ENCODE results near the gene MFSD12. TPM values are rescaled to one million over a fixed set of nuclear protein-coding genes. Genes with fewer than 3 reads are reported as not detected.
"Not testable (repeated sequence)": the region's sequence is repeated elsewhere in the genome, so short reads cannot be mapped to it uniquely, and the experiment has no call there.

The MFSD12 gene
- total RNA-seq, 2 donors from 2014 or later, result 28.4 to 54.3 TPM

GRCh38 chr19:3589439-3589838 is 32.1 kb upstream of the MFSD12 start:
- Histone ChIP-seq H3K27me3 (peaks cover 10% of the 10 kb centered on the region), H3K4me1 (no peaks in the 10 kb centered on the region), H3K27ac (no peak overlapping the region), H3K9me3 (no peaks in the 10 kb centered on the region), H3K36me3 (no peaks in the 10 kb centered on the region), H3K4me3 (no peak overlapping the region), H3K9ac (ENCODE audit: low read depth in 2 of 2, low read length in 2 of 2) (no peak overlapping the region)
- intact Hi-C loops (cut with DNase I), result no loop called here
- no peak for TF ChIP-seq CTCF (IDR thresholded peaks at IDR 0.05)
- DNase-seq, result no peak

- intact Hi-C loops (cut with DNase I), result no loop called here
- DNase-seq, result no peak
- TF ChIP-seq CTCF (IDR thresholded peaks at IDR 0.05), result no peak
- Histone ChIP-seq H3K9ac (ENCODE audit: low read depth in 2 of 2, low read length in 2 of 2) (no peak overlapping the region), H3K36me3 (no peaks in the 10 kb centered on the region), H3K4me1 (no peaks in the 10 kb centered on the region), H3K9me3 (no peaks in the 10 kb centered on the region), H3K27ac (no peak overlapping the region), H3K27me3 (peaks cover 10% of the 10 kb centered on the region), H3K4me3 (no peak overlapping the region)
Observed at GRCh38 chr19:3586707-3587346, 29.4 kb upstream of the MFSD12 start.

- intact Hi-C loops (cut with DNase I), result no loop called here
- Histone ChIP-seq H3K36me3 (no peaks in the 10 kb centered on the region), H3K27ac (no peak overlapping the region), H3K4me1 (no peaks in the 10 kb centered on the region), H3K9ac (ENCODE audit: low read depth in 2 of 2, low read length in 2 of 2) (no peak overlapping the region), H3K9me3 (no peaks in the 10 kb centered on the region), H3K4me3 (no peak overlapping the region), H3K27me3 (peaks cover 10% of the 10 kb centered on the region)
- no peak for DNase-seq
- TF ChIP-seq CTCF (IDR thresholded peaks at IDR 0.05), result no peak
Observed at GRCh38 chr19:3586127-3586626, 28.8 kb upstream of the MFSD12 start.

GRCh38 chr19:3585301-3586126 is 28.1 kb upstream of the MFSD12 start, which contains the start of gene GIPC3:
Gene GIPC3, plus strand, starts transcription at chr19:3585478. Its CDS starts 120 bp downstream, at chr19:3585598.
- peaks cover 10% of the 10 kb centered on the region for H3K27me3 ChIP-seq
- DNase-seq, result no peak
- no peak for TF ChIP-seq CTCF (IDR thresholded peaks at IDR 0.05)
- no peak within 1 kb of the TSS for H3K27ac ChIP-seq
- intact Hi-C loops (cut with DNase I), result no loop called here
- no peaks in the 10 kb centered on the region for H3K9me3 ChIP-seq
- peak within 1 kb of the TSS; percentile 17 for H3K4me3 ChIP-seq
- no peaks in the 10 kb centered on the region for H3K4me1 ChIP-seq
- H3K36me3 ChIP-seq, result no peaks in the 10 kb centered on the region
- H3K9ac ChIP-seq (ENCODE audit: low read depth in 2 of 2, low read length in 2 of 2), result peak within 1 kb of the TSS in 1 of 2 donors; percentile 43

GRCh38 chr19:3584036-3584802 is 26.8 kb upstream of the MFSD12 start:
- H3K4me3 ChIP-seq; intact Hi-C loops (cut with DNase I); H3K9ac ChIP-seq (ENCODE audit: low read depth in 2 of 2, low read length in 2 of 2); H3K9me3 ChIP-seq; DNase-seq; H3K36me3 ChIP-seq; H3K4me1 ChIP-seq; H3K27ac ChIP-seq: not testable (repeated sequence)
- peaks cover 10% of the 10 kb centered on the region for H3K27me3 ChIP-seq

GRCh38 chr19:3581792-3582191 is 24.4 kb upstream of the MFSD12 start:
- H3K27ac ChIP-seq; H3K4me3 ChIP-seq; H3K36me3 ChIP-seq; DNase-seq; intact Hi-C loops (cut with DNase I); H3K4me1 ChIP-seq; H3K9ac ChIP-seq (ENCODE audit: low read depth in 2 of 2, low read length in 2 of 2); H3K9me3 ChIP-seq: not testable (repeated sequence)
- H3K27me3 ChIP-seq, result peaks cover 10% of the 10 kb centered on the region
